ENCODE measurements around the gene SCFD2.

SCFD2 gene

GRCh38 chr4:52946855-52947254 is 419.0 kb downstream of the SCFD2 start:
- no peak for FAIRE-seq

- peak; percentile 38 for FAIRE-seq
Observed at GRCh38 chr4:52945982-52946381, 419.9 kb downstream of the SCFD2 start.

- no peak for FAIRE-seq
Observed at GRCh38 chr4:52945326-52945898, 420.4 kb downstream of the SCFD2 start.

GRCh38 chr4:52943677-52944076 is 422.2 kb downstream of the SCFD2 start:
- FAIRE-seq: no peak

GRCh38 chr4:52942936-52943335 is 422.9 kb downstream of the SCFD2 start:
- FAIRE-seq: no peak

GRCh38 chr4:52941450-52941849 is 424.4 kb downstream of the SCFD2 start:
- FAIRE-seq: no peak

- FAIRE-seq: no peak
Observed at GRCh38 chr4:52939739-52940138, 426.1 kb downstream of the SCFD2 start.

GRCh38 chr4:52939325-52939724 is 426.5 kb downstream of the SCFD2 start:
- no peak for FAIRE-seq

GRCh38 chr4:52937829-52938228 is 428.0 kb downstream of the SCFD2 start:
- FAIRE-seq: no peak

- FAIRE-seq: no peak
Observed at GRCh38 chr4:52936729-52937128, 429.1 kb downstream of the SCFD2 start.

GRCh38 chr4:52935317-52935716 is 430.5 kb downstream of the SCFD2 start:
- no peak for FAIRE-seq

GRCh38 chr4:52933738-52934137 is 432.1 kb downstream of the SCFD2 start:
- no peak for FAIRE-seq

- no peak for FAIRE-seq
Observed at GRCh38 chr4:52932591-52933470, 433.0 kb downstream of the SCFD2 start.

GRCh38 chr4:52931243-52931642 is 434.6 kb downstream of the SCFD2 start:
- FAIRE-seq: no peak

GRCh38 chr4:52926196-52926974 is 439.5 kb downstream of the SCFD2 start:
- no peak for FAIRE-seq

- FAIRE-seq: no peak
Observed at GRCh38 chr4:52925531-52925968, 440.3 kb downstream of the SCFD2 start.

- FAIRE-seq: no peak
Observed at GRCh38 chr4:52919461-52919860, 446.4 kb downstream of the SCFD2 start.

GRCh38 chr4:52917817-52918216 is 448.0 kb downstream of the SCFD2 start:
- FAIRE-seq: no peak

GRCh38 chr4:52915730-52916300 is 450.0 kb downstream of the SCFD2 start:
- no peak for FAIRE-seq

GRCh38 chr4:52915191-52915590 is 450.7 kb downstream of the SCFD2 start:
- FAIRE-seq: no peak

GRCh38 chr4:52914051-52914605 is 451.7 kb downstream of the SCFD2 start:
- FAIRE-seq: no peak

- no peak for FAIRE-seq
Observed at GRCh38 chr4:52912608-52913007, 453.3 kb downstream of the SCFD2 start.

Data from islet of Langerhans (tissue), 1 donor.